Esophagus mucosa (tissue), 1 donor: ENCODE results near the gene FBN2. TPM values are rescaled to one million over a fixed set of nuclear protein-coding genes. Genes with fewer than 3 reads are reported as not detected.
A peak's percentile ranks its signal among the peaks of the same experiment; 100 is the strongest.
"Not testable (repeated sequence)": the region's sequence is repeated elsewhere in the genome, so short reads cannot be mapped to it uniquely, and the experiment has no call there.

Experiments used
- ATAC-seq: fragments of 200-7000 bp; cut with Tn5 transposase; one replicate; pipeline ENCODE4 v1.9.1; 2020
- total RNA-seq: library from RNA; stranded (reverse); gene quantifications from one replicate; pipeline ENCODE4 v1.2.4, GENCODE V29; 2023
- donor health status: DM: yes; HTN: yes; CAD: no.

The FBN2 gene
- total RNA-seq, 1 donor from 2014 or later, result 1.00 TPM

DNA sequence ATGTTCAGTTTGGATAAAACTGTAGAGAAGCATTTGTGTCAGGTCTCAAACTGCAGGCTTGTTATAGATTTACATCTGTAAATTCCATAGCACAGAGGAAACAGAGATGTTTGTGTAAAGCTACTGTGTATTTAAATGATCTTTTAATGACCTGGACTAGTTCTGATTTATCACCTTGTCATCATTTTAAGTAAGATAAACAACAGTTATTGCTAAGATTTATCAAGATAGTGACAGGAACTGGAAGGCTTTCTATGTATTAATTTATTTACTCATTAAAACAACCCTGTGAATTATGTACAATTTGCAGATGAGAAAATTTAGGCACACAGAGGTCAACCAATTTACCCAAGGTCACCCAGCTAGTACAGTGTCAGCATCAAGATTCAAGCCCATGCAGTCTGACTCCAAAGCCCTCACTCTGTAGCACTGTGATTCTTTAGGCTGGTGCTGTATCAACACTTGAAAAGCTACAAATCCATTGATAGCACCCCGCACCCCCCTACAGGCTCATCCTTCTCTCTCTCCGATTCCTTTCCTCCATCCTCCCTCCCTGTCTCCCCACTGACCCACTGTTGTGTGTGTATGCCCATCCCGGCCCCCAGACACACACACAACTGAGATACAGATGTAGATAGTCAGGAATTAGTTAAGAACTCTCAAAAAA, 184.5 kb downstream of the FBN2 start:
- ATAC-seq, result no peak

DNA sequence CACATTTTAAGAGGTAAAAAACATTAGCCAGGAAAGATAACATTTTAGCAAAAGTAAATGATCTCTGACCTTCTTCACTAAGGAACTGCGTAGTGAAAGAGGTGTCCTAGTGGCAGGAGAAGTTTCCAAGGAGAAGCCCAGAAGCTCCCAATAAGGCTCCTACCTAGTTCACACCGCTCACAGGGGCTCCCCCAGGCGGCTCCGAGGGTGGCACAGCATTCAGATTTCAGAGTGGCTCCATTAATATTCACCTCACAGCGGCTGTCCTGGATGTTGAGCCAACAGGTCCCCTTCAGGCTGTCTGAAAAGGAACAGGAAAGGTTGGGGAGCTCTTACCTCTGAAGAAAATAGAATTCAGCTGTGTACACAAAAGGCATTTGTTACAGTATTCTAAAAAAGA, 187.3 kb downstream of the FBN2 start:
- no peak for ATAC-seq

DNA sequence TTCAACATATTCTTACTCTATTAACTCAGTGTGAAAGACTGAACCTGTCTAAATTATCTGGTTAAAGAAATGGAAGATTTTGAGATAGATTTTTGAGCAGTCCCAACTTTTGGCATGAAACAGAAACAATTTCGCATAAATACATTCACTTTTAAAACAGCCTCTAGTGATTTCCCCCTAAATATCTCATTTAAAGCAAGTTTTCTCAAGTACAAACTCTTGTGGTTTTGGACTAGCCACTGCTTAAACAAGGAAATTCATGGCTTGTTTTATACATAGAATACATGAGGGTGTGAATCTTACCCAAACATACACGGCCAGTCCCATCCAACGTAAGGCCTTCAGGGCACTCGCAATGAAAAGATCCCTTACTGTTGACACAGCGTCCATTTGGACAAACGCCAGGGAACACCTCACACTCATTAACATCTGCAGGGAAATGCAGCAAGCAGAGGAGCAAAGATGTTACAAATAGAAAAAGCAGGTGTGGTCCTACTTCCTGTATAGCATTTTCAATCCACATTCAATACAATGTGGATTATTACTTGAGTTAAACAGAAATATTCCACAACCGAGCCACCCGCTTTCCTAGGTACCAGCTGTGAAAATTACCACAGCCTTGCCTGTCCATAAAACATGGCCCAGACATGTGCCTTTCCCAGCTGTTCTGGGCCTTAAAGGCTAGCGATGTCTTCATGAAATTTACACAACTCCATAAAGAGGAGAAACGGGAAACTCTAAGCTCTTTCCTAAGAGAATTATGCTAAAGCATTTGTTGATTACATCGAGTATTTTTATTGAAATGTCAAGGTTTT, 188.8 kb downstream of the FBN2 start:
- peak; percentile 95 for ATAC-seq

GRCh38 chr5:128346038-128346437, 192.0 kb downstream of the FBN2 start:
- ATAC-seq, result no peak

DNA sequence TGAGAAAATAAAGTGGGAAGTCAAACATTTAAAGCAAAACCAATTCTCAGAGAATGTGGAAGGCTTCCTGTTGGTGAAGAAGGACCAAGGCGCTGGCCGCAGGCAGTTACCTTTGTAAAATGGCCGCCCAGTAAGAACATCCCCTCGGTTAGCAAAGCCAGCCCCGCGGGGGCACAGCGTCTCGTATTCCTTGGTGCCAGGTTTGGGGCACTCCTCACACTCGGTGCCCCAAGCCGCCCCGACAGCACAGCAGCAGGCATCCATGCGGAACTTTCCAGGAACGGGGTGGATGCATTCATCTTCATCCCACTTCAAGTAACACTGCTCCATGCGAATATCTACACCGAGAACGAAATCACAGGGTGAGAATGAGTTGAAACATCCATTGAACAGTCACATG, 192.8 kb downstream of the FBN2 start:
- ATAC-seq, result no peak

GRCh38 chr5:128343168-128343567, 194.9 kb downstream of the FBN2 start:
- no peak for ATAC-seq

DNA sequence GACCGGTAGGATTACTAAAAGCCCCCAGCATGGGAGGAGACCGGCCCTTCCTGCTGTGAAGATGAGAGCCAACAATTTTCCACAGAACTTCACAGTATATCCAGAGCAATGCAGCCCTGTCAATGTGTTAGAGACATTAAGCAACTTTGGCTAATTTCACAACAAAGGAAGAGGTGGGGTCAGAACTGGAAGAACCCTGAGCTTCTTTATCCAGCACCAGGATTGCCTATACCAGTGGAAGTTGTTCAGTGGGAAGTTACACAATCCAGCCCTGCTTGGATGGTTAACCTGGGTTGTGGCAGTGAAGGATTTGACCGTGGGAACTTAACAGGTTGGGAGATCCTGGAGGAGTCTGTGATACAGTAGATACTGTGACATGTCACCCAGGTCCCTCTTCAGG, 197.0 kb downstream of the FBN2 start:
- ATAC-seq, result peak; percentile 92

- ATAC-seq, result no peak
These were observed 197.4 kb downstream of the FBN2 start for GRCh38 chr5:128340648-128341047.

- no peak for ATAC-seq
These were observed 198.5 kb downstream of the FBN2 start for GRCh38 chr5:128339585-128339984.

DNA sequence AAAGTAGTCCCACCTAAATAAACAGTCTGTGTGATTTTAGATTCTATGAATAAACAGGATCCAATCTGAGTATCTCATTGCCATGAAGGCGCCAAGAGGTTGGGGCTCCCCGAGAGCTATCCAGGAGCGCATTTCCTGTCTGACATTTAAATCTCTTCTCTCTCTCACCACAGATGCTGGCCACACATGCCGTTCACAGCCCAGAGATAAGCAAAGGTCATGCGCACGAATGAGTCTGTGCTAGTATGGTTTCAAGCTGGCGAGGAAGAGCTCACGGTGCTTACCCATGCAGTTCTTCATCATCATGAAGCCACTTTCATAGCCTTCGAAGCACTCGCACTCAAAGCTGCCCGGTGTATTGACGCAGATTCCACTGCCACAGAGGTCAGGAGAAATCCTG, 199.4 kb downstream of the FBN2 start:
- no peak for ATAC-seq

DNA sequence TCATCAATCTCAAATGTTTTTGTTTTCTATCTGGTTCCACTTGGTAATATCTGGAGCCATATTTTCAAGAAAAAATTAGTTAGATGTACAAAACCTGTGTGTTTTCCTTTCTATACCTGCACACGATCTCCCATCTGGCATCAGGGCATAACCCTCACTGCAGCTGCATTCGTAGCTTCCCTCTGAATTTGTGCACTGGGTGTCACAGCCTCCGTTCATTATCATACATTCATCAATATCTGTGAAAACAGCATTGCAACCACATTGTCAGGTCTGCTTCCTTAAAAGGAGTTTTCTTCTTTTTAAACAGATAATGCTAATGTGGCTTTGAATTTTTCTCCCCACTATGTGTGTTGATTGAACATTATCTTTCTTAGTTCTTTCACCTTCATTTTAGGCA, 202.7 kb downstream of the FBN2 start:
- no peak for ATAC-seq

- no peak for ATAC-seq
These were observed 203.9 kb downstream of the FBN2 start for GRCh38 chr5:128334010-128334716.

- ATAC-seq, result no peak
These were observed 206.8 kb downstream of the FBN2 start for GRCh38 chr5:128331261-128331660.

DNA sequence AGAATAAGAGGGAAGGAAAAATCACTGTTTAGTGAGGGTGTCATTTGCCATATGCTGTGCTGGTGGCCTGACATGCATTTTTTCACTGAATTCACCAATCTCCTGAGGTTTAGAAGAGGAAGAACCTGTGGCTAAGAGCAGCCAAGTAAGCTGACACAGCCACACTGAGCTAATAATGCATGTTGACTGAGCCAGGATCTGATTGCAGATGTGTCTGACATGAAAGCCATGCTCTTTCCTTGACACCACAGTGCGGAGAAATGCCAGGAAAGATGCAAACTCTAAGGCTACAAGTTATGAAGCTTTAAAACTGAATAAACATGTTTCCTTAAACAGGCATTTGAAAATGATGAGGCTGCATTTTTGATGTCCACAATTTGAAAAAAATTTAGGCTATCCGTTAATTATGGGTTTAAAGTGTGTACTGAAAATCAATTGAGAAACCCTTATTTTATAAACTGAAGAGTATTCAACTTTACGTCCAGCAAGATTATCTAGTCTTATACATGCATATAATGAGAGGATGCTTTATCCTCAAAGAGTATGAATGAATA, 208.6 kb downstream of the FBN2 start:
- no peak for ATAC-seq

GRCh38 chr5:128328446-128328845, 209.6 kb downstream of the FBN2 start:
- ATAC-seq, result no peak

GRCh38 chr5:128328007-128328406, 210.0 kb downstream of the FBN2 start:
- ATAC-seq, result no peak

- ATAC-seq, result not testable (repeated sequence)
These were observed 216.6 kb downstream of the FBN2 start for GRCh38 chr5:128321418-128321817.

DNA sequence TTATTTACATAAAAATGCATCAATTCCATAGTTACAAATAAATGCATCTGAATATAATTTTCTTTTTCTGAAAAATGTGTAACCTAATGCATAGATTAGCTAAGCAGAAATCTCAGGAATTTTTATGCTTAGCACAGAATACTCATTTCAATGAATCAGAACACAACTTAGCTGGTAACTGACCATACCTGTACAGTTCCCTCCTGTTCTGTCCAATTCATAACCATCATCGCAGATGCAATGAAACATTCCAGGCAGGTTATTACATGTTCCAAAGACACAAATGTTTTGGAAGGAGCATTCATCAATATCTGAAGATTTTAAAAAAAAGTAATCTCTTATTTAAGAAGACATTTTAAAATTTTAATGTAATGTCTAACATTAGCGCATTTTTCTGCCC, 219.4 kb downstream of the FBN2 start:
- no peak for ATAC-seq

DNA sequence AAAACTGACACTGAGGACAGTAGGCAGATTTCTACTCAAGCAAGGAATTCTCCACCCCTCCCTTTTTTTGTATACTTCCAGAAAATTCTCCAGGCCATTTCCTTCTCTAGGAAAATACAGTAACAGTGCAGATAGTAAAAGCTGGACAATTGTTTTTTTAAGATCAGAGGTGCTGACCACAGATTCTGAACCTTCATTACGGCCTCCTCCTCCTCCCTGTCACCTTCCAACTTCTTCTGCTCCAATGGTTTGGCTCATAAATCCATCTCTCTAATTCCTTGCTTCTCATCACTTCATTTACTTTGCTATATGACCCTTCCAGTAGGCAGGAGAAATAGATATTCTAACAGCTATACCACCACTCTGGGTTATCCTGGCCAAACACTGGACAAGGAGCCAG, 220.6 kb downstream of the FBN2 start:
- no peak for ATAC-seq

DNA sequence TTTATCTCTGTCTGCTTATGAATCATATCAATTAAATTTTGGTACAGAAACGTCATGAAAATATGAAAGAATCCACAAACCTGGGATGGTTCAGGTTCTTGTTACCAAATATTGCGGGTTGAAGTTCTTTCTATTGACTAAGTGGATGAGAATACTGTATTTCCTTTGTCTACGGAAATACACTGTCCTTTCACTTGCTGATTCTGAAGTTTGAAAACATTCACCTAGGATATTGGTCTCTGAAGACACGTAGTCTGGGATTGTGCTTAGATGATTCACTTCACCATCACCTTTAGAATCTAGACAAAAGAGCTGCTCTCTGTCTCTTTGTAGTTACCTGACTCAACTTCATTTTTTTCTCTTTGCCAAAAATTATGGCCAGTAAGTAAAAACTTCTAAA, 222.4 kb downstream of the FBN2 start:
- ATAC-seq, result no peak

- no peak for ATAC-seq
These were observed 232.7 kb downstream of the FBN2 start for GRCh38 chr5:128305341-128305740.

- no peak for ATAC-seq
These were observed 233.3 kb downstream of the FBN2 start for GRCh38 chr5:128304791-128305190.

- peak; percentile 37 for ATAC-seq
These were observed 234.0 kb downstream of the FBN2 start for GRCh38 chr5:128304088-128304487.
